Lower leg skin (tissue), 4 donors: ENCODE measurements around the gene SPTAN1. TPM values are rescaled to one million over a fixed set of nuclear protein-coding genes. Genes with fewer than 3 reads are reported as not detected.

Experiments used
- DNase-seq, 2 donors: peaks; one replicate each; pipeline ENCODE4 v3.0.0-alpha.2; 2019; ENCODE audit warnings: low spot score in 2 of 2
- H3K4me3 ChIP-seq: fragments of 200-600 bp; sonication (generic); 2 replicates; pipeline ENCODE4 v1.5.1; 2017; ENCODE audit warnings: mild to moderate bottlenecking, low read depth; ENCODE audit not compliant: poor library complexity, severe bottlenecking
- CTCF ChIP-seq, 3 donors: fragments of 450-650 bp; IDR thresholded peaks; one replicate each; pipeline ENCODE4 v1.5.1; 2016; ENCODE audit warnings: antibody characterized with exemption in 3 of 3, mild to moderate bottlenecking in 3 of 3, moderate library complexity in 2 of 3
- POLR2A ChIP-seq, 2 donors: fragments of 450-650 bp; IDR thresholded peaks; one replicate each; pipeline ENCODE4 v1.6.1; 2016 to 2017; ENCODE audit warnings: antibody characterized with exemption in 2 of 2, mild to moderate bottlenecking in 1 of 2, moderate library complexity in 1 of 2
- WGBS, 2 donors: methylation state at CpG; one replicate each; pipeline ENCODE4 v1.1.5; 2018; 5-methylcytosine and 5-hydroxymethylcytosine counted together
- intact Hi-C: fragments of 100-400 bp; cut with DNase I; formaldehyde crosslinking; loops from one replicate; pipeline ENCODE4 v1.15.0; 2023; ENCODE audit warnings: low total_unique reads
- total RNA-seq, 4 donors: library from RNA; depleted of rRNA; stranded (reverse); fragments of >200 nt; gene quantifications; one replicate each; pipeline ENCODE4 v1.1.0, GENCODE V29; 2016

Gene SPTAN1
- total RNA-seq, 4 donors from 2014 or later, result 223 to 331 (median 293) TPM

- DNase-seq, result peak in 1 of 2 donors; percentile 54
- no peak overlapping the region for H3K4me3 ChIP-seq
- TF ChIP-seq POLR2A (IDR thresholded peaks at IDR 0.05), result no peak
- 93 to 94% methylated on average over 9 of the region's 9 CpGs for WGBS, 2 donors
- intact Hi-C loops, result no loop called here
Observed at GRCh38 chr9:128512820-128513219, 39.6 kb upstream of the SPTAN1 start.

GRCh38 chr9:128521956-128522355 lies 30.4 kb upstream of the SPTAN1 start:
- no peak for DNase-seq
- TF ChIP-seq CTCF (IDR thresholded peaks at IDR 0.05) (no peak), POLR2A (IDR thresholded peaks at IDR 0.05) (no peak)
- intact Hi-C loops, result no loop called here
- no peak overlapping the region for H3K4me3 ChIP-seq
- 96% methylated on average over 6 of the region's 6 CpGs for WGBS, 2 donors

- intact Hi-C loops, result no loop called here
- no peak for DNase-seq
- 49 to 51% methylated on average over 13 of the region's 13 CpGs for WGBS, 2 donors
- H3K4me3 ChIP-seq, result no peak overlapping the region
- TF ChIP-seq POLR2A (IDR thresholded peaks at IDR 0.05), result no peak
Observed at GRCh38 chr9:128523199-128523925, 29.0 kb upstream of the SPTAN1 start.

- 63 to 65% methylated on average over 2 of the region's 2 CpGs for WGBS, 2 donors
- no peak overlapping the region for H3K4me3 ChIP-seq
- TF ChIP-seq POLR2A (IDR thresholded peaks at IDR 0.05), result no peak
- no peak for TF ChIP-seq CTCF (IDR thresholded peaks at IDR 0.05)
- DNase-seq, result no peak
- intact Hi-C loops, result no loop called here
Observed at GRCh38 chr9:128526720-128527119, 25.7 kb upstream of the SPTAN1 start.

- WGBS, 2 donors, result 88 to 91% methylated on average over 15 of the region's 15 CpGs
- intact Hi-C loops, result no loop called here
- no peak for TF ChIP-seq POLR2A (IDR thresholded peaks at IDR 0.05)
- no peak for TF ChIP-seq CTCF (IDR thresholded peaks at IDR 0.05)
- DNase-seq, result no peak
- H3K4me3 ChIP-seq, result no peak overlapping the region
Observed at GRCh38 chr9:128528445-128529160, 23.8 kb upstream of the SPTAN1 start.

GRCh38 chr9:128529191-128529590 lies 23.2 kb upstream of the SPTAN1 start:
- intact Hi-C loops, result no loop called here
- no peak for DNase-seq
- no peak for TF ChIP-seq POLR2A (IDR thresholded peaks at IDR 0.05)
- no peak overlapping the region for H3K4me3 ChIP-seq
- WGBS, 2 donors, result 74 to 84% methylated on average over 4 of the region's 4 CpGs

- no peak overlapping the region for H3K4me3 ChIP-seq
- no peak for TF ChIP-seq POLR2A (IDR thresholded peaks at IDR 0.05)
- no peak for TF ChIP-seq CTCF (IDR thresholded peaks at IDR 0.05)
- 95% methylated on average over 4 of the region's 4 CpGs for WGBS, 2 donors
- intact Hi-C loops, result no loop called here
- no peak for DNase-seq
Observed at GRCh38 chr9:128532581-128532980, 19.8 kb upstream of the SPTAN1 start.
